GF-D8 (cell line): Measurements from ENCODE around the gene HNRNPAB.
A peak's percentile ranks its signal among the peaks of the same experiment; 100 is the strongest.
"Not testable (repeated sequence)": the region's sequence is repeated elsewhere in the genome, so short reads cannot be mapped to it uniquely, and the experiment has no call there.

Experiments used
- DNase-seq: peaks from one replicate; lab custom pipeline; 2025; lab: John Stamatoyannopoulos, UW

Gene HNRNPAB

DNA sequence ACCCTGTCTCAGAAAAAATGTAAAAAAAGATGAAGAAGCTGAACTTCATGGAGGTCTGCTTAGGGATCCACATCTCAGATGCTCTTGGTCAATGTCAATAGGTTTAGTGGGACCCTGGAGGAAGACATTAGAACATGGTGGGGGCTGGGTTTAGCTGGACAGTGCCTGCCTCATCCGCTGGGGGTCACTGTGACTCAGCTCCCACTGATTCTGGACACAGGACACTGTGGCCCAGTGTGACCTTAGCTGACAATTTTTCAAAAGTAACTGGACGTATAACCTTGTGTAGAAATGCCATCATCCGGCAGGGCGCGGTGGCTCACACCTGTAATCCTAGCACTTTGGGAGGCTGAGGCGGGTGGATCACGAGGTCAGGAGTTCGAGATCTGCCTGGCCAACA lies 7.3 kb upstream of the HNRNPAB start:
- DNase-seq = no peak

DNA sequence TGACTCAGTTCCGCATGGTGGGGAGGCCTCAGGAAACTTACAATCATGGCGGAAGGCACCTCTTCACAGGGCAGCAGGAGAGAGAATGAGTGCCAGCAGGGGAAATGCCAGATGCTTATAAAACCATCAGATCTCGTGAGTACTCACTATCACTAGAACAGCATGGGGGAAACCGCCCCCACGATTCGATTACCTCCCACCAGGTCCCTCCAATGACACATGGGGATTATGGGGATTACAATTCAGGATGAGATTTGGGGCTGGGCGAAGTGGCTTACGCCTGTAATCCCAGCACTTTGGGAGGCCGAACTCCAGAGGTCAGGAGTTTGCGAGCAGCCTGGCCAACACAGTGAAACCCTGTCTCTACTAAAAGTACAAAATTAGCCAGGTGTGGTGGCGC lies 6.2 kb upstream of the HNRNPAB start:
- not testable (repeated sequence) for DNase-seq

DNA sequence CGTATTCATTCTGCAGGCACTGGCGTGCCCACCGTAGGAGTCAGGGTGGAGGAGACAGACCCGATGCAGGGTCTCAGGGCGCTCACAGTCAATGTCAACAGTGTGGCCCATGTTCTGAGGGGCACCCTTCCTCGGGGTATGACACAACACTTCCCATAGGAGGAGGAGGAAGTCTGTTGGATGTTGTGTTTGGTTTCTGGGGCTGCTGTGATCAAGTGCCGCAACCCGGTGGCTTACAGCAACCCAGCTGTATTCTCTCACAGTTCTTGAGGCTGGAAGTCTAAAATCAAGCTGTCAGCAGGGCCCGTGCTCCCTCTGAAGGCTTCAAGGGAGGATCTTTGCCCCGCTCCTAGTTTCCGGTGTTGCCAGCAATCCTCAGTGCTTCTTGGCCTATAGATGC lies 5.6 kb upstream of the HNRNPAB start:
- peak; percentile 24 for DNase-seq

DNA sequence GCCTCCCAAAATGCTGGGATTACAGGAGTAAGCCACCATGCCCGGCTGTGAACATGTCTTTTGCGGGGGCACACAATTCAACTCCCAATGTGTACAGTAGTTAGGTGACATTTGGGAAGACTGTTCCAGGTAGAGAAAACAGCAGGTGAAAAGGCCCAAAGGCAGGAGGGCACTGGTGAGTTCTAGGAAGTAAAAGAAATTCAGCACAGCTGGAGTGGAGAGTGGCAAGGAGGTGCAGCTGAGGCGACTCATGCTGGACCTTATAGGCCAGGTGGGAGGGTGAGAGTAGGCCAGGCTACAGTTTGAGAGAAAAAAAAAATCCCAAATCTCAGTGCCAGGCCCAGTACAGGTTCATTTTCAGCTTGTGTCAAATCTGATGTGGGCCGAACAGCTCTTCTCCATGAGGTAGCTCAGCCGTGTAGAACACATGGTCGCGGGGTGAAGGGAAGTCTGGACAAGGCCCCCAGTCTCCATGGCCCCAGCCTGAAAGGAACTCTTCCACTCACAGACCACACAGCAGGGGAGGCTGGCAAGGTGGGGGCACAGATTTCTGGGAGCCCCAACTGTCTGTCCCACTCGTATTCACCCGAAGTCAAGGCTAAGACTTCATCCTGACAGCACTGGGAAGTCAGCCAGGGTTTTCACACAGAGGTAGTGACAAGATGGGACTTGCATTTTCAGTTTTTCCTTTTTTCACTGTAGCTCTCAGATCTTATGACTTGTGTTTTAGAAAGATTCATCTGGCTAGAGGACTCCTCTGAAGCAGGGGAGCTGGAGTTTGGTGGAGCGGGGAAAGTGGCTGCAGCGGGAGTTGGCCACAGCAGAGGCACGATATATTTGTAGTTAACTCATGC lies 4.5 kb upstream of the HNRNPAB start:
- no peak for DNase-seq

DNA sequence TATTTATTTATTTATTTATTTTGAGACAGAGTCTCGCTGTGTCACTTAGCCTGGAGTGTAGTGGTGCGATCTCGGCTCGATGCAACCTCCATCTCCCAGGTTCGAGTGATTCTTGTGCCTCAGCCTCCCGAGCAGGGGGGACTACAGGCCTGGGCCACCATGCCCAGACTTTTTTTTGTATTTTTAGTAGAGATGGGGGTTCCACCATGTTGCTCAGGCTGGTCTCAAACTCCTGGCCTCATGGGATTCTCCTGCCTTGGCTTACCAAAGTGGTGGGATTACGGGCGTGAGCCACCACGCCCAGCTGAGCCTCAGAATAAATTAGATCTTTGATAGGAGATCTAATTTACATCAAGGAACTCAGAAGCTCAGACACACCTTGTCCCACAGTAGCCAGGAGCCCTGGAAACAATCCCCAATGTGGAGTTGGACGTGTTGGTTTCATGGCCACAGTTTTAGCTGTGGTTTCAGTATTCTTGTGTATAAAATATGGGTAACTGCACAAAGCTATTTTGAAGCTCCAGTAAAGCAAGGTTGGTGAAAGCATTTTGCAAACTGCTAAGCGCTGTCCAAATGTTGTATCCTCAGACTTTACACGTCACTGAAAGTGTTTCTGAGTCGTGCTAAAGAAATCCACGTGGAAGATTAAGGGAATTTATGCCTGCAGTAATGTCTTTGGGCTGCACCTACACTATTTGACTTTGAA lies 3.0 kb upstream of the HNRNPAB start:
- no peak for DNase-seq

DNA sequence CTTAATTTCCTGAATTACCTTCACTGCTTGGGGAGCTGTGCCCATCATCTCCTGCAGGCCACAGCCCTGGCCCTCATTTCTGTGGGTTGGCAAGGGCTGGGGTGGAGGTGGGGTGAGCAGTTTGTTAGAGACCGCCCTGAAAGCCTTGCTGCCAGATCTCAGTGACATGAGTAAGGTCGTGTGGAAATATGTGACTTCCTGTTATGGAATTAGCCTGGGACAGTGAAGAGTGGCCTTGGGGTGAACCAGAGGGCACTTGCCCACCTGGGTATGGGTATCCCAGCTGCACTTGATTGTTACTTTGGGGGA lies 2.5 kb upstream of the HNRNPAB start:
- DNase-seq = peak; percentile 73

DNA sequence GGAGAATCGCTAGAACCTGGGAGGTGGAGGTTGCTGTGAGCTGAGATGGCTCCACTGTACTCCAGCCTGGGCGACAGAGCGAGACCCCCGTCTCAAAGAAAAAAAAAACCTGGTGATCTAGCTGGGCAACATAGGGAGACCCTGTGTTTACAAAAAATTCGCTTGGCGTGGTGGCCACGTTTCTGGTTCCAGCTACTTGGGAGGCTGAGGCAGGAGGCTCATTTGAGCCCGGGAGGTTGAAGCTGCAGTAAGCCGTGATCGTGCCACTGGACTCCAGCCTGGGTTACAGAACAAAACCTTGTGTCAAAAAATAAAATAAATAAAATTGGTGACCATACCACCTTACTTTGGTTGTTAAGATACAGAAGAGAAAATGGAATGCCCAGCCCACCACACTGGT lies 1.8 kb upstream of the HNRNPAB start:
- no peak for DNase-seq

DNA sequence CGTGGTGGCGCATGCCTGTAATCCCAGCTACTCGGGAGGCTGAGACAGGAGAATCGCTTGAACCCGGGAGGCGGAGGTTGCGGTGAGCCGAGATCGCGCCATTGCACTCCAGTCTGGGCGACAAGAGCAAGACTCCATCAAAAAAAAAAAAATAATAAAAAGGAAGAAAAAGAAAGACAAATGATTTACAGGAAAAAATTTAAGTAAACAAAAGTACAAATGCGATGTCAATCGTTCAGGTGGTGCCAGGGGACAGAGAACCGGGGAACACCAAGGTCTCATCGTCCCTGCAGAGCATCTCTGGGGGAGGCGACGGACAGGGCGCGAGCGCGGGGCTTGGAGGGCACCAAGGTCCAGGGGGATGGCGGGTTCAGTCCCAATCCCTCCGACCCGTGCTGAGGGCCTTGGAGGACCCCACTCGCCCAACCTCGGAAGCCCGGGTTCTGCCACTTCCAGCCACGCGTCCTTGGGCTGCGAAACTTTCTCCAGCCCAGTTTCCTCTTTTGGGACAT lies 607 bp upstream of the HNRNPAB start:
- DNase-seq = no peak

DNA sequence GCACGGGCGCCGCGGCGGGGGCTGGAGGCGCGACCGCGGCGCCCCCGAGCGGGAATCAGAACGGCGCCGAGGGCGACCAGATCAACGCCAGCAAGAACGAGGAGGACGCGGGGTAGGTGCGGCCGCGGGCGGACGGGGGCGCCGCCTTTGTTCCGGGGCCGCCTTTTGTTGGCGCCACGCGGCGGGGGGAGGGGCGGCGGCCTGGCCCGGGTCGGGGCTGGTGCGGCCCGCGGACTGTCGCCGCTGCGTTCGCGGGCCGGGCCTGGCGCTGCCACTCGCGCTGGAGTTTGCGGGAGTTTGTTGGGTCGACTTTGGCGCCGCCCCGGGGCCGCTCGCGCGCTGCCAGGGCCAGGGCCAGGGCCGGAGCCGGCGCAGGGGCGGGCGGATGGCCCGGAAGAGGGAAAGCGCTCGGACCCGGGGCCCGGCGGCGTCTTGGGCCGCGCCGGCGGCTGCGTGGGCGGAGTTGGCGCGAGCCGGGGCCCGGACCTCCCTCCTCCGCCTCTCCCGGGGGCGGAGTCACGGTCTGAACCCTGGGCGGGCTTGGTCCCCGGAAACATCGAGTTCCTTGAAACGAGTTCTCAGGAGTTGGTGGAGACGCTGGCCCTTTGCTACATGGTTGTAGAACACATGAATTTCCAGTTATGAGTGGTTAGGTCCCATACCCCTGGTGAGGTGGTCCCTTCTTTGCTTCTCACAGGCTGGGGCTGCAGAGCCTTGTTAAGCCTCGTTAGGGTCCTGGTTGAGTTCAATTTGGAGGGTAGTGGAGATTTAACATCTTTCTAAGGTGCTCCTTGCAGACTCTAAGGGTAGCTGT lies 809 bp downstream of the HNRNPAB start:
- peak; percentile 40 for DNase-seq

DNA sequence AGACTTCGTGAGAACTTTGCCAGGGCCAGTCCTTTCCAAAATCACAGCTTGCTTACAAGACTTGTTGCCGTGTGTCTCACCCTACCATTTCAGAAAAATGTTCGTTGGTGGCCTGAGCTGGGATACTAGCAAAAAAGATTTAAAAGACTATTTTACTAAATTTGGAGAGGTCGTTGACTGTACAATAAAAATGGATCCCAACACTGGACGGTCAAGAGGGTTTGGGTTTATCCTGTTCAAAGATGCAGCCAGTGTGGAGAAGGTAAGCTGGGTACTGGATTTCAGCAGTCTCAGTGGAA lies 1.4 kb downstream of the HNRNPAB start:
- no peak for DNase-seq

DNA sequence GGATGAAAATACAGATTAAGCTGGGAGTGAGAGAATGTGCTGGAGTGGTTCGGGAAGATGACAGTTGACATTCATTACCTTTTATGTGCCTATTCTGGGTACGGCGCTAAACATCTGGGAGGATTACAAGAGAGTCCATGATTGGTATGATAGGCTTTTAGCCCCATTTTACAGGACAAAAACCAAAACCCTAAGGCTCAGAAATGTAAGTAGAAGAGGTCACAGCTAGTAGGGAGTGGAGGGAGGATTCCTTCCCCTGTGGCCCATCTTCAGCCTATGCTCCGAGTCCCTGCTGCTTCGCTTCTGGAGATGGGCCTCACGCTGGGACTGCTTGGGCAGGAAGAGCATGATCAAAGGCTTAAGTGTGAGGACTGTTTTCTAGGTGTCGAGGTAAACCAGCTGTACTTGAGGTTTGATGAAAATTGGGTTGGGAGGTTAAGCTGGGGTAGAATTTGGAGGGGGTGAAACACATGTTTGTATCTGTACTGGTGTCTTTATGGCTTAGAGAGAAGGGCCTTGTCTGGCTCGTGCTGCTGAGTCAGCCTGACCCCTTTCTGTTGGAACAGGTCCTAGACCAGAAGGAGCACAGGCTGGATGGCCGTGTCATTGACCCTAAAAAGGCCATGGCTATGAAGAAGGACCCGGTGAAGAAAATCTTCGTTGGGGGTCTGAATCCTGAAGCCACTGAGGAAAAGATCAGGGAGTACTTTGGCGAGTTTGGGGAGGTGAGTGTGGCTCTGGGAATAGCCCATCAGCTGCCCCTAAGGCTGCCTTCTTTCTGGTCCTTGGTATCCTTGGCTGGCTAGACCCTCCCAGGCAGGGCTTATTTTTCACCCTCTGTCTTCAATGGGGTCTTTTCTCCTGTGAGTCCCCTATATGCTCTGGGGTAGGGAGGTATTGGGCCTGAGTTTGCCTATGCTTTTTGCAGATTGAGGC lies 2.1 kb downstream of the HNRNPAB start:
- DNase-seq = no peak

DNA sequence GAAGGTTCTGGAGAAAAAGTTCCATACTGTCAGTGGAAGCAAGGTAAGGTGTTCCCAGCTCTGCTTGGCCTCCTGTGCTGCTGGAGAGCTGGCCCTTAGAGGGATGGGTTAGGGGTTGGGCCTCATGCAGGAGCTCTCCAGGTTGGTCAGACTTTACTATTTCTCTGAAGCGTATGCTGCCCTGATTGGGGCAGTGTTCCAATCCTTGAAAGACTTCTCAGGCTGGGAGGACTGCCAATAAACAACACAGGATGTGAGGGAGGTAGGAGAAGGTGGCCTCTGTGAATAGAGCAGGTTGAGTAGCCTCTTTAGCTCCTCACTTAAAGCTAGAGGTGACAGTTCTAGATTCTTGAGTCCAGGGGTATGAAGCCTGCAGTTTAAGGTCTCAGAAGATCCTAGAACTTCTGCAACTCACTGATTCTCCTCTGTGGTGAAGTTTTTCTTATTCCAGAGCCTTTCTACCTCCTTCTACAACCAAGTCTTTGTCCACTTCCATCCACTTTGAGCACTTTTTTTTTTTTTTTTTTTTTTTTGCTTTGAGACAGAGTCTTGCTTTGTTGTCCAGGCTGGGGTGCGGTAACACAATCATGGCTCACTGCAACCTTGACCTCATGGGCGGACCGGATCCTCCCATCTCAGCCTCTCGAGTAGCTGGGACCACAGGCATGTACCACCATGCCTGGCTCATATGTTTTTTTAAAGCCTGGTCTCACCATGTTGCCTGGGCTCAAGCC lies 3.0 kb downstream of the HNRNPAB start:
- DNase-seq = no peak

DNA sequence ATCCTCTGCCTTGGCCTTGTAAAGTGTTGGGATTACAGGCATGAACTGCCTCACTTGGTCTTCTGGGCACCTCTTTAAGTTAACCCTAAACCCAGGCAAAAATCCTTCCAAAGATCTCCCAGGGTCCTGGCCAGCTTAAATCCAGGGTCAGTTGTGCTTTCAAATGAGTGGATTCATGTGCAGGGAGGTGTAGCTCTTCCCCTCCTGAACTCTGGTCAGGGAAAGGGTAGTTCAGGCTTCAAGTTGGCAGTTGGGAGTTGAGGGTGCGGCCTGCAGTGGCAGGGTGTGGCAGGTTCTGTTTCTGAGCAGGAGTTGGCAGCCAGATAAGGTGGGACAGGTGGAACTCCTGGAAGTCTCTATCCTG lies 3.6 kb downstream of the HNRNPAB start:
- DNase-seq = no peak

DNA sequence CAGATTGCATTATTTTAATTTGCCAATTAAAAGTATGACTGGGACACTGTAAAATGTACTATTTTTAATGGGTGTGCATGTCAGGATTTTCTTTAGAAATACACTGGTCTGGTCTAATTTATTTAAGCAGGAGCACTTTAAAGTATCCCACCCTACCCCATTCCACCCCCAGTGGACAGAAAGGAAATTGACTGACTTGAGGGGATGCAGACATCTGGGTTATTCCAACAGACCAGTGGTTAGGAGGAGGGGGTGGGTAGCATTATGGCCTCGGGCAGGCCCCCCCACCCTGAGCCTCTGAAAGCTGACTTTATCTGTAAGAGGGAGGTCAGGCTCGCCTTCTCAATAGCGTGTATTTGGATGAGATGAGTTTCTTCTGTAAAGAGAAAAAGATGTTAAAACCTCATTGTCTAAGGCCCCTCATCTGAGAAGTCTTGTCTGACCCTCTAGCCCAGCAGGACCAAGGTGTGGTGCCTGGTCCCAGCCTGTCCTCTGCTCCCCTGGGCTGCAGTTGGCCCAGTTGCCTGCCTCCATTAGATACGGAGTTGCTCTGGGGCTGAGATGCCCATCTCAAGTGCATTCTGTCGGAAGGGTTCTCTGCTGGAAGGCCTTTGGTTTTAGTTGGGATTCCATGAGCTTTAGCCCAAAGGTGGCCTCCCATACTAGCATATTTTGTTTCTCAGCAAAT lies 4.4 kb downstream of the HNRNPAB start:
- no peak for DNase-seq

DNA sequence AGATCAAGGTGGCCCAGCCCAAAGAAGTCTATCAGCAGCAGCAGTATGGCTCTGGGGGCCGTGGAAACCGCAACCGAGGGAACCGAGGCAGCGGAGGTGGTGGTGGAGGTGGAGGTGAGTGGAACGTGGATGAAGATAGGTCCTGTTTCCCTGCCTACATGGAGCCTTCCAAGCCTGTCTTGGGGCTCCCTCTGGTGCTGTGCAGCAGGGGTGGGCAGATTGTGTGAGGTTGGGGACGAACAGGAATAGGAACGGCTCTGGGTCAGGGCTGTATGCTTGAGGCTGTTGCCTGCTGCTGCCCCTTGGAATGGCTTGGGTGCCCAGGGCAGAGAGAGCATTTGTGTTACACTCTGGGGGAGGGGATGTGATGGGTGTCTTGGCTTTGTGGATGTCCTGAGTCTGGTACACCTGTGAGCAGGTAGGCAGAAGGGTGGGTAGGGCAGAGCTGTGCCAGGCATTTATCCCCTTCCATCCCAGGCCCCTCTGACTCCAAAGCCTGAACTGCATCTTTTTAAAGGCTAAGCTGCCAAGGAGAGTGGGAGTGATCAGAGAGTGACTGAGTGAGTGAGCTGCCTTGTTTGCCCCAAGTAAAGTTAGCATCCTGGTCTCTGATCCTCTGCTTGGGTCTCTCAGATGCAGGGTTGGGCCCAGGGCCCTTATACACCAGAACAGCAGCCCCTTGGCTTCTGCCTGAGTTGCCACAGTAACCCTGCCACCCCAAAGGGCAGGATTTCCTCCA lies 5.2 kb downstream of the HNRNPAB start:
- no peak for DNase-seq

DNA sequence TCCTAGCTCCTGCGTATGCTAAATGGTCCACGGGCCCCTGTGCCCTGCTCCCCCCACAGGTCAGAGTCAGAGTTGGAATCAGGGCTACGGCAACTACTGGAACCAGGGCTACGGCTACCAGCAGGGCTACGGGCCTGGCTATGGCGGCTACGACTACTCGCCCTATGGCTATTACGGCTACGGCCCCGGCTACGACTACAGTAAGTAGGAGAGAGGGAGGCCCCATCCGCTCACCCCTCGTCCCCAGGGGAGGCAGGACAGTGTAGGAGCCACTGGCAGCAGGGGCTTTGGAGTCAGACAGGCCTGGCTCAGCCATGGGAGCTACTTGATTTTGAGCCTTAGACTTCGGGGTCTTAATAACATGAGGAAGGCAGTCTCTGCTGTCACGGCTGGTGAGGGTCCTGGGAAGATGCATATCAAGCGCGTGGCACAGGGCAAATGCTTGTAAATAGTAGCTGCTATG lies 5.8 kb downstream of the HNRNPAB start:
- no peak for DNase-seq

DNA sequence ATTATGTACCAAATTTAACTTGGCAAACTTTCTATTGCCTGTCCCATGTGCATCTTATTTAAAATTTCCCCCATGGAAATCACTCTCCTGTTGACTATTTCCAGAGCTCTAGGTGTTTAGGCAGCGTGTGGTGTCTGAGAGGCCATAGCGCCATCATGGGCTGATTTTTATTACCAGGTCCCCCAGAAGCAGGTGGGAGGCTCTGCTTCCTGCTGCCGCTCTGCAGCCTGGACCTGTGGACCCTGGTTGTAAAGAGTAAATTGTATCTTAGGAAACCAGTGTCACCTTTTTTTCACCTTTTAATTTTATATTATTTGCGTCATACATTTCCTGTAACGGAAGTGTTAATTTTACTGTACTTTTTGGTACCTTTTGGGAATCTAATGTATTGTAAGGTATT lies 6.4 kb downstream of the HNRNPAB start:
- no peak for DNase-seq

DNA sequence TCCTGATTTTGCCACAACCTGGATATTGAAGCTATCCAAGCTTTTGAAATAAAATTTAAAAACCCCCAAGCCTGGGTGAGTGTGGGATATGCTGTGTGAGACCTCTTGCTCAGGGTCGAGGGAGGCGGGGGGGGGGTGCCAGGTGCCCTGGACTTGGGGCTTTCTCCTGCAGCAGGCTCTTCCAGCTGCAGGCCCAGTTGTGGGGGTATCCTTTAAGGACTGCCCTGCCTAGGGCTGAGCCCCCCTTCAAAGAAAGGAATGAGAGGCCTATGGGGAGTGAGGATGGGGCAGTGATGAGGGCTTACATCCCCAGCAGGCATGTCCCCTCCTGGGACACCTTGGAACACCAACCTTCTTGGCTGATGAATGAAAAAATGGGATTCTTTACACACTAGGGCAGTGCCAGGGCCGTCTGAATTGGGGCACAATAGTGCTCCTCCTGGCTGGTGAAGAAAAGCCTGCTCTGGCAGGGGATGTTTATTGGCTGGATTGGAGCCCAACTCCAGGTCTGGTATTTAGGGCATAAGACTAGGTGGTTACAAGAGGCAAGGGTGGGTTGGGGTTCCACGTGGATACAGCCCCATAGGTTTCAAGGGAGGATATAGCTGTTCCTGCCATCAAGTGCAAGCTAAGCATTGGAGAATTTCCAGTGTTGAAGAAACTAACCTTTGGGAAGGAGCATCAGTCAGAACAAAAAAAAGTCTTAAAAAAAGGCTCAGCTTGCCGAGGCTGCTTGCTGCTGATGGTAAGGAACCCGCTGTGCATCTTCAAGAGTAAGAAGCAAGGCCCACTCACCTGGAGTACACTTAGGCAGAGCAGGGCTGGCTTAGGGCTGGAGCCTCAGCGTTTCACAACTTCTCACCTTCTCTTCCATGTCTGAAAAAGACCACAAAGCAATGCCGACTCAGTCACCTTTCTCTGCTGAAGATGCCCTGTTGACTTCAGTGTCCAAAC lies 7.0 kb downstream of the HNRNPAB start:
- no peak for DNase-seq
